ENCODE measurements around the gene CHIC2.

GRCh38 chr4:54015423-54016030 lies 48.9 kb downstream of the CHIC2 start:
- TF ChIP-seq, protein P1, sequence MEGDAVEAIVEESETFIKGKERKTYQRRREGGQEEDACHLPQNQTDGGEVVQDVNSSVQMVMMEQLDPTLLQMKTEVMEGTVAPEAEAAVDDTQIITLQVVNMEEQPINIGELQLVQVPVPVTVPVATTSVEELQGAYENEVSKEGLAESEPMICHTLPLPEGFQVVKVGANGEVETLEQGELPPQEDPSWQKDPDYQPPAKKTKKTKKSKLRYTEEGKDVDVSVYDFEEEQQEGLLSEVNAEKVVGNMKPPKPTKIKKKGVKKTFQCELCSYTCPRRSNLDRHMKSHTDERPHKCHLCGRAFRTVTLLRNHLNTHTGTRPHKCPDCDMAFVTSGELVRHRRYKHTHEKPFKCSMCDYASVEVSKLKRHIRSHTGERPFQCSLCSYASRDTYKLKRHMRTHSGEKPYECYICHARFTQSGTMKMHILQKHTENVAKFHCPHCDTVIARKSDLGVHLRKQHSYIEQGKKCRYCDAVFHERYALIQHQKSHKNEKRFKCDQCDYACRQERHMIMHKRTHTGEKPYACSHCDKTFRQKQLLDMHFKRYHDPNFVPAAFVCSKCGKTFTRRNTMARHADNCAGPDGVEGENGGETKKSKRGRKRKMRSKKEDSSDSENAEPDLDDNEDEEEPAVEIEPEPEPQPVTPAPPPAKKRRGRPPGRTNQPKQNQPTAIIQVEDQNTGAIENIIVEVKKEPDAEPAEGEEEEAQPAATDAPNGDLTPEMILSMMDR (IDR thresholded peaks at IDR 0.05; ENCODE audit: borderline replicate concordance, extremely low read depth, low read length, poor library complexity, severe bottlenecking), result no peak
- no peak for TF ChIP-seq EZH2 (IDR thresholded peaks at IDR 0.05; ENCODE audit: borderline replicate concordance, low read depth, low read length, severe bottlenecking)
